Liver (tissue), 9 donors: Measurements from ENCODE around the gene UNC93B1. TPM values are rescaled to one million over a fixed set of nuclear protein-coding genes. Genes with fewer than 3 reads are reported as not detected.
"Not testable (repeated sequence)": the region's sequence is repeated elsewhere in the genome, so short reads cannot be mapped to it uniquely, and the experiment has no call there.

Experiments used
- DNase-seq: peaks from one replicate; pipeline ENCODE4 v3.0.0-alpha.2; 2017; ENCODE audit warnings: low spot score
- H3K27ac ChIP-seq, 2 donors: one replicate each; pipeline ENCODE4 v1.7.0; 2013; ENCODE audit warnings: inconsistent platforms in 2 of 2, low read length in 2 of 2, control low read depth in 1 of 2, low read depth in 1 of 2, mild to moderate bottlenecking in 1 of 2
- H3K27me3 ChIP-seq, 4 donors: one replicate each; pipeline versions ENCODE4 v1.6.1 to v1.7.0; 2013; ENCODE audit warnings: low read length in 3 of 4, inconsistent platforms in 1 of 4, mild to moderate bottlenecking in 1 of 4, moderate library complexity in 1 of 4; ENCODE audit not compliant: control insufficient read depth in 4 of 4, insufficient read depth in 4 of 4
- H3K36me3 ChIP-seq, 4 donors: one replicate each; pipeline versions ENCODE4 v1.6.1 to v1.7.0; 2013; ENCODE audit warnings: low read length in 3 of 4, mild to moderate bottlenecking in 3 of 4, low read depth in 1 of 4, moderate library complexity in 1 of 4; ENCODE audit not compliant: control insufficient read depth in 4 of 4, insufficient read depth in 3 of 4
- H3K4me1 ChIP-seq, 4 donors: one replicate each; pipeline versions ENCODE4 v1.6.1 to v1.7.0; 2013; ENCODE audit warnings: low read length in 3 of 4, mild to moderate bottlenecking in 3 of 4, moderate library complexity in 1 of 4; ENCODE audit not compliant: control insufficient read depth in 4 of 4, insufficient read depth in 4 of 4
- H3K4me3 ChIP-seq, 3 donors: one replicate each; pipeline versions ENCODE4 v1.6.1 to v1.7.0; 2013; ENCODE audit warnings: low read length in 3 of 3, control low read depth in 1 of 3, low read depth in 1 of 3, mild to moderate bottlenecking in 1 of 3
- H3K9ac ChIP-seq, 2 donors: one replicate each; pipeline ENCODE4 v1.7.0; 2013; ENCODE audit warnings: low read length in 2 of 2, mild to moderate bottlenecking in 2 of 2, moderate library complexity in 2 of 2, control low read depth in 1 of 2, low read depth in 1 of 2
- H3K9me3 ChIP-seq, 4 donors: one replicate each; pipeline versions ENCODE4 v1.6.1 to v1.7.0; 2013; ENCODE audit warnings: low read length in 3 of 4; ENCODE audit not compliant: control insufficient read depth in 4 of 4
- WGBS: extraction: QIAGEN DNeasy Blood & Tissue Kit; methylation state at CpG from one replicate; pipeline ENCODE4 v1.1.7; 2013; 5-methylcytosine and 5-hydroxymethylcytosine counted together
- polyA plus RNA-seq, 2 donors: library from polyadenylated mRNA; stranded (reverse) in 1 of 2; unstranded in 1 of 2; fragments of 200-250 nt in 1 of 2; fragments of >200 nt in 1 of 2; fragmentation: Nextera tagmentation in 1 of 2; extraction: Ambion mirVana in 1 of 2; gene quantifications; one replicate each; pipeline versions ENCODE4 v1.2.1 to v1.2.3, GENCODE V29; 2013 to 2015
- total RNA-seq, 2 donors: library from RNA; depleted of rRNA; stranded (reverse); fragments of >200 nt; gene quantifications; one replicate each; pipeline ENCODE4 v1.2.3, GENCODE V29; 2014
- donor health status: healthy.
- donor health status: healthy.
- donor health status: healthy.
- donor health status: healthy.
- donor health status: healthy.

UNC93B1 gene
- total and polyA plus RNA-seq, 4 donors, result 9.2 to 19.1 (median 15.0) TPM

- not testable (repeated sequence) for H3K4me3 ChIP-seq, DNase-seq, H3K36me3 ChIP-seq, H3K4me1 ChIP-seq, H3K27ac ChIP-seq, H3K27me3 ChIP-seq, H3K9ac ChIP-seq, H3K9me3 ChIP-seq
- WGBS, result 87% methylated on average over 12 of the region's 12 CpGs
Measured at GRCh38 chr11:67974746-67975145, 29.2 kb downstream of the UNC93B1 start.

GRCh38 chr11:67965830-67966348 is 38.0 kb downstream of the UNC93B1 start:
- H3K9me3 ChIP-seq, H3K27me3 ChIP-seq, H3K9ac ChIP-seq, H3K27ac ChIP-seq, H3K4me1 ChIP-seq, H3K4me3 ChIP-seq, DNase-seq, H3K36me3 ChIP-seq: not testable (repeated sequence)
- 93% methylated on average over 19 of the region's 19 CpGs for WGBS

GRCh38 chr11:67964746-67965145 is 39.2 kb downstream of the UNC93B1 start:
- not testable (repeated sequence) for H3K36me3 ChIP-seq, H3K27ac ChIP-seq, H3K9ac ChIP-seq, DNase-seq, H3K4me3 ChIP-seq, H3K9me3 ChIP-seq, H3K27me3 ChIP-seq, H3K4me1 ChIP-seq

- not testable (repeated sequence) for H3K36me3 ChIP-seq, H3K27me3 ChIP-seq, H3K9me3 ChIP-seq, H3K9ac ChIP-seq, H3K4me3 ChIP-seq, H3K27ac ChIP-seq, DNase-seq, H3K4me1 ChIP-seq
- 83% methylated on average over 6 of the region's 6 CpGs for WGBS
Measured at GRCh38 chr11:67963879-67964278, 40.0 kb downstream of the UNC93B1 start.

- H3K27ac ChIP-seq, H3K27me3 ChIP-seq, H3K9me3 ChIP-seq, H3K4me3 ChIP-seq, DNase-seq, H3K36me3 ChIP-seq, H3K9ac ChIP-seq, H3K4me1 ChIP-seq: not testable (repeated sequence)
- WGBS, result 94% methylated on average over 16 of the region's 16 CpGs
Measured at GRCh38 chr11:67963217-67963616, 40.7 kb downstream of the UNC93B1 start.

- not testable (repeated sequence) for DNase-seq, H3K9me3 ChIP-seq, H3K9ac ChIP-seq, H3K4me3 ChIP-seq, H3K4me1 ChIP-seq, H3K27me3 ChIP-seq, H3K27ac ChIP-seq, H3K36me3 ChIP-seq
- WGBS, result 75% methylated on average over 6 of the region's 6 CpGs
Measured at GRCh38 chr11:67956236-67956635, 47.7 kb downstream of the UNC93B1 start.
